HEK293T (cell line): ENCODE data around the gene VENTX.

Source experiments
- CTCF ChIA-PET: fragments of 350-600 bp; formaldehyde crosslinking; extraction: SDS; loops from one replicate; lab custom pipeline; 2021; ENCODE audit warnings: antibody characterized with exemption, inconsistent platforms; lab: Yijun Ruan, JAX
- POLR2A ChIA-PET: fragments of 350-600 bp; formaldehyde crosslinking; extraction: SDS; loops from one replicate; lab custom pipeline; 2020; ENCODE audit warnings: antibody characterized with exemption, inconsistent platforms; lab: Yijun Ruan, JAX
- DNase-seq: peaks from one replicate; pipeline ENCODE4 v3.0.0; 2012; ENCODE audit warnings: mixed read lengths; ENCODE audit errors: extremely low spot score
- ARNT ChIP-seq: fragments of 450-650 bp; IDR thresholded peaks from 2 replicates; pipeline ENCODE4 v1.6.1; 2017; ENCODE audit warnings: mild to moderate bottlenecking
- BHLHE40 ChIP-seq: fragments of 450-650 bp; IDR thresholded peaks from 2 replicates; pipeline ENCODE4 v1.6.1; 2016; ENCODE audit warnings: mild to moderate bottlenecking, moderate library complexity, borderline replicate concordance
- CTBP1 ChIP-seq: fragments of 450-650 bp; IDR thresholded peaks from 2 replicates; pipeline ENCODE4 v1.6.1; 2016; ENCODE audit warnings: borderline replicate concordance
- ELF4 ChIP-seq: fragments of 450-650 bp; IDR thresholded peaks from 2 replicates; pipeline ENCODE4 v1.6.1; 2017; ENCODE audit warnings: antibody characterized with exemption
- FOXA1 ChIP-seq: fragments of 450-650 bp; IDR thresholded peaks from 2 replicates; pipeline ENCODE4 v1.6.1; 2016; ENCODE audit warnings: mild to moderate bottlenecking
- FOXK2 ChIP-seq: fragments of 450-650 bp; IDR thresholded peaks from 2 replicates; pipeline ENCODE4 v1.6.1; 2016; ENCODE audit warnings: mild to moderate bottlenecking
- FOXM1 ChIP-seq: fragments of 450-650 bp; IDR thresholded peaks from 2 replicates; pipeline ENCODE4 v1.6.1; 2017; ENCODE audit warnings: mild to moderate bottlenecking, borderline replicate concordance
- HDGF ChIP-seq: fragments of 450-650 bp; IDR thresholded peaks from 2 replicates; pipeline ENCODE4 v1.6.1; 2017; ENCODE audit warnings: antibody characterized with exemption, borderline replicate concordance
- L3MBTL2 ChIP-seq: fragments of 450-650 bp; conservative IDR thresholded peaks from 2 replicates; pipeline ENCODE4 v1.6.1; 2016; ENCODE audit warnings: mild to moderate bottlenecking
- LEF1 ChIP-seq: fragments of 450-650 bp; IDR thresholded peaks from 2 replicates; pipeline ENCODE4 v1.6.1; 2017; ENCODE audit warnings: mild to moderate bottlenecking, borderline replicate concordance
- NFRKB ChIP-seq: fragments of 450-650 bp; IDR thresholded peaks from 2 replicates; pipeline ENCODE4 v1.6.1; 2016; ENCODE audit warnings: mild to moderate bottlenecking, moderate library complexity
- PKNOX1 ChIP-seq: fragments of 450-650 bp; IDR thresholded peaks from 2 replicates; pipeline ENCODE4 v1.6.1; 2016
- SP1 ChIP-seq: fragments of 450-650 bp; IDR thresholded peaks from 2 replicates; pipeline ENCODE4 v1.6.1; 2017
- SUZ12 ChIP-seq: fragments of 450-650 bp; IDR thresholded peaks from 2 replicates; pipeline ENCODE4 v1.6.1; 2016; ENCODE audit warnings: mild to moderate bottlenecking
- TARDBP ChIP-seq: fragments of 450-650 bp; IDR thresholded peaks from 2 replicates; pipeline ENCODE4 v1.6.1; 2016
- ZNF384 ChIP-seq: fragments of 450-650 bp; IDR thresholded peaks from 2 replicates; pipeline ENCODE4 v1.6.1; 2016

Gene VENTX

GRCh38 chr10:133278577-133279265 lies 41.1 kb downstream of the VENTX start:
- CTCF ChIA-PET, result interaction anchor here (1.1 kb wide), 1 partner anchor 35 kb away, joined by 3 read pairs; no protein-coding TSS in a partner anchor
- POLR2A ChIA-PET, result interaction anchor here (1.4 kb wide), 1 partner anchor 15 kb away, joined by 3 read pairs; no protein-coding TSS in a partner anchor
- no peak for DNase-seq
- no peak for TF ChIP-seq FOXK2

- no peak for DNase-seq
- ChIA-PET CTCF (no interaction called here), POLR2A (no interaction called here)
- TF ChIP-seq L3MBTL2 (no peak), CTBP1 (no peak), SP1 (no peak), ZNF384 (no peak), ELF4 (no peak), SUZ12 (no peak), TARDBP (no peak), FOXA1 (no peak), PKNOX1 (no peak), FOXK2 (no peak)
Observed at GRCh38 chr10:133279326-133280226, 41.9 kb downstream of the VENTX start.

- no peak for TF ChIP-seq NFRKB
- TF ChIP-seq PKNOX1, result no peak
- no peak for TF ChIP-seq FOXK2
- TF ChIP-seq ZNF384, result no peak
- TF ChIP-seq SP1, result no peak
- no peak for TF ChIP-seq ARNT
- no peak for TF ChIP-seq TARDBP
- no peak for DNase-seq
- POLR2A ChIA-PET, result no interaction called here
- CTCF ChIA-PET, result no interaction called here
Observed at GRCh38 chr10:133280391-133281059, 42.9 kb downstream of the VENTX start.

GRCh38 chr10:133281084-133281483 lies 43.4 kb downstream of the VENTX start:
- TF ChIP-seq FOXM1, result no peak
- no peak for TF ChIP-seq FOXK2
- no peak for TF ChIP-seq HDGF
- TF ChIP-seq BHLHE40, result no peak
- TF ChIP-seq ELF4, result no peak
- TF ChIP-seq CTBP1, result no peak
- no peak for TF ChIP-seq PKNOX1
- TF ChIP-seq L3MBTL2, result no peak
- TF ChIP-seq NFRKB, result no peak
- no peak for TF ChIP-seq FOXA1
- no peak for TF ChIP-seq SP1
- TF ChIP-seq SUZ12, result no peak
- no peak for TF ChIP-seq LEF1
- no peak for TF ChIP-seq TARDBP
- TF ChIP-seq ARNT, result no peak
- CTCF ChIA-PET, result no interaction called here
- POLR2A ChIA-PET, result no interaction called here
- DNase-seq, result no peak

GRCh38 chr10:133281628-133282372 lies 44.1 kb downstream of the VENTX start:
- TF ChIP-seq BHLHE40 (no peak), ELF4 (no peak), SUZ12 (no peak), NFRKB (no peak), ARNT (no peak)
- CTCF ChIA-PET, result no interaction called here
- POLR2A ChIA-PET, result no interaction called here
- no peak for DNase-seq

- ChIA-PET POLR2A (no interaction called here), CTCF (no interaction called here)
- no peak for DNase-seq
- no peak for TF ChIP-seq NFRKB
- no peak for TF ChIP-seq FOXA1
Observed at GRCh38 chr10:133282846-133283390, 45.3 kb downstream of the VENTX start.
